GM21423 (cell line): Measurements from ENCODE around the gene IQSEC1.

Experiments used
- ATAC-seq: cut with Tn5 transposase; IDR thresholded peaks from one replicate; pipeline ENCODE4 v1.9.1; 2021; ENCODE audit warnings: mild to moderate bottlenecking, moderate library complexity; ENCODE audit not compliant: unreplicated experiment

IQSEC1 gene

GRCh38 chr3:12944849-12945248 lies 128.4 kb downstream of the IQSEC1 start:
- ATAC-seq, result no peak

- ATAC-seq, result no peak
These were observed 128.8 kb downstream of the IQSEC1 start for GRCh38 chr3:12944413-12944812.

GRCh38 chr3:12943124-12944021 lies 129.9 kb downstream of the IQSEC1 start:
- ATAC-seq, result no peak

GRCh38 chr3:12941495-12942023 lies 131.7 kb downstream of the IQSEC1 start:
- no peak for ATAC-seq

GRCh38 chr3:12940854-12941253 lies 132.4 kb downstream of the IQSEC1 start:
- no peak for ATAC-seq

- ATAC-seq, result no peak
These were observed 134.1 kb downstream of the IQSEC1 start for GRCh38 chr3:12939137-12939536.

- no peak for ATAC-seq
These were observed 134.9 kb downstream of the IQSEC1 start for GRCh38 chr3:12938258-12938711.

- no peak for ATAC-seq
These were observed 137.1 kb downstream of the IQSEC1 start for GRCh38 chr3:12935861-12936830.

- ATAC-seq, result no peak
These were observed 138.0 kb downstream of the IQSEC1 start for GRCh38 chr3:12935023-12935860.

GRCh38 chr3:12934431-12934830 lies 138.8 kb downstream of the IQSEC1 start:
- no peak for ATAC-seq

GRCh38 chr3:12933901-12934300 lies 139.3 kb downstream of the IQSEC1 start:
- no peak for ATAC-seq

- no peak for ATAC-seq
These were observed 140.5 kb downstream of the IQSEC1 start for GRCh38 chr3:12932754-12933153.

GRCh38 chr3:12932347-12932746 lies 140.9 kb downstream of the IQSEC1 start:
- no peak for ATAC-seq

GRCh38 chr3:12931273-12931905 lies 141.8 kb downstream of the IQSEC1 start:
- no peak for ATAC-seq

GRCh38 chr3:12929801-12930200 lies 143.4 kb downstream of the IQSEC1 start:
- no peak for ATAC-seq

- no peak for ATAC-seq
These were observed 146.6 kb downstream of the IQSEC1 start for GRCh38 chr3:12926660-12927059.

- no peak for ATAC-seq
These were observed 147.6 kb downstream of the IQSEC1 start for GRCh38 chr3:12925648-12926047.

GRCh38 chr3:12924437-12924836 lies 148.8 kb downstream of the IQSEC1 start:
- no peak for ATAC-seq

- ATAC-seq, result no peak
These were observed 150.3 kb downstream of the IQSEC1 start for GRCh38 chr3:12922881-12923431.

GRCh38 chr3:12922306-12922705 lies 150.9 kb downstream of the IQSEC1 start:
- ATAC-seq, result no peak
